GM06990 (cell line): ENCODE results near the gene UGGT2.
"Not testable (repeated sequence)": the region's sequence is repeated elsewhere in the genome, so short reads cannot be mapped to it uniquely, and the experiment has no call there.

Experiments used
- DNase-seq: peaks from one replicate; pipeline ENCODE4 v3.0.0-alpha.2; 2011; ENCODE audit not compliant: insufficient read length; ENCODE audit errors: extremely low read depth
- H3K27me3 ChIP-seq: replicated peaks from 2 replicates; pipeline ENCODE4 v1.6.0; 2011; ENCODE audit warnings: low read length; ENCODE audit not compliant: control insufficient read depth, insufficient read depth
- H3K36me3 ChIP-seq: 2 replicates; pipeline ENCODE4 v1.5.1; 2011; ENCODE audit warnings: low read length; ENCODE audit not compliant: control insufficient read depth, insufficient read depth
- H3K4me3 ChIP-seq: replicated peaks from 2 replicates; pipeline ENCODE4 v1.5.1; 2011; ENCODE audit warnings: low read depth, mild to moderate bottlenecking, control low read depth, low read length
- TF ChIP-seq, protein P1 (sequence below): IDR thresholded peaks from 2 replicates; pipeline ENCODE4 v1.5.1; 2011; ENCODE audit warnings: low read length, control low read depth, mild to moderate bottlenecking, inconsistent platforms; ENCODE audit not compliant: insufficient read depth, poor library complexity, severe bottlenecking

UGGT2 gene

DNA sequence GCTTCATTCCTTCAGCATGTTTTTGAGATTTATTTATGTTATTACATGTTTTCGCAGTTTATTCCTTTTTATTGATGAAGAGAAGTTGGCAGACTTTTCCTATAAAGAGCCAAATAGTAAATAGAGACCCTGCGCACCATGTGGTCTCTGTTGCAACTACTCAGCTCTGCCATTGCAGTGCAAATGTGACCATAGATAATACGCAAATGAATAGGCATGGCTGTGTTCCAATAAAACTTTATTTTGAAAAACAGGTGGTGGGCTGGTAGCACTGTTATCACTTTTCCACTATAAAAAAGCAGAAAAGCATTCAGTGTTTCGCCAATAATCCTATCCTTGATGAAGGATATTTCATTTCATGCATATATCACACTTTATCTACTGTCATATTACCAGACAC, 281.3 kb downstream of the UGGT2 start:
- Histone ChIP-seq H3K27me3 (no peaks in the 10 kb centered on the region), H3K36me3 (peaks cover 3% of the 10 kb centered on the region), H3K4me3 (no peak overlapping the region)
- no peak for DNase-seq
- TF ChIP-seq, protein P1, sequence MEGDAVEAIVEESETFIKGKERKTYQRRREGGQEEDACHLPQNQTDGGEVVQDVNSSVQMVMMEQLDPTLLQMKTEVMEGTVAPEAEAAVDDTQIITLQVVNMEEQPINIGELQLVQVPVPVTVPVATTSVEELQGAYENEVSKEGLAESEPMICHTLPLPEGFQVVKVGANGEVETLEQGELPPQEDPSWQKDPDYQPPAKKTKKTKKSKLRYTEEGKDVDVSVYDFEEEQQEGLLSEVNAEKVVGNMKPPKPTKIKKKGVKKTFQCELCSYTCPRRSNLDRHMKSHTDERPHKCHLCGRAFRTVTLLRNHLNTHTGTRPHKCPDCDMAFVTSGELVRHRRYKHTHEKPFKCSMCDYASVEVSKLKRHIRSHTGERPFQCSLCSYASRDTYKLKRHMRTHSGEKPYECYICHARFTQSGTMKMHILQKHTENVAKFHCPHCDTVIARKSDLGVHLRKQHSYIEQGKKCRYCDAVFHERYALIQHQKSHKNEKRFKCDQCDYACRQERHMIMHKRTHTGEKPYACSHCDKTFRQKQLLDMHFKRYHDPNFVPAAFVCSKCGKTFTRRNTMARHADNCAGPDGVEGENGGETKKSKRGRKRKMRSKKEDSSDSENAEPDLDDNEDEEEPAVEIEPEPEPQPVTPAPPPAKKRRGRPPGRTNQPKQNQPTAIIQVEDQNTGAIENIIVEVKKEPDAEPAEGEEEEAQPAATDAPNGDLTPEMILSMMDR = no peak

GRCh38 chr13:95763601-95764000, 289.6 kb downstream of the UGGT2 start:
- Histone ChIP-seq H3K36me3 (peaks cover 10% of the 10 kb centered on the region), H3K4me3 (no peak overlapping the region), H3K27me3 (no peaks in the 10 kb centered on the region)
- DNase-seq = no peak
- TF ChIP-seq, protein P1 = no peak

GRCh38 chr13:95762626-95763025, 290.6 kb downstream of the UGGT2 start:
- H3K4me3 ChIP-seq, DNase-seq, H3K27me3 ChIP-seq: not testable (repeated sequence)
- peaks cover 10% of the 10 kb centered on the region for H3K36me3 ChIP-seq

DNA sequence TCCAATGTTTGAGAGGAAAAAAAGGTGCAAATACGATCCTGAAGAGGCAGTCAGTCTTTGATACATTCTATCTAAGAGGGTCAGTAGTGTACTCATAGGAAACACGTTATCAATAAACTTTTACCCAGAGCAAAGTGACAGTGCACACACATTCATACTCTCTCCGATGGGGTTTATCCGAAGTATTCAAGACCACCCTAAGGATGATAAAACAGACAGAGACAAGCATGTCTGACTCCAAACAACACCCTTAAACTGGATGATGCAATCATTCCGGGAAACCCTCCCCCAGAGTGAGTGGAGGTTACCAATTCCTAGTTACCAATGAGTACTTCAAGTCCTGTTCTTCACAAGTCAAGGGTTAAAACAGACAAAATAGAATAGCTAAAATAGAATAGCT, 297.1 kb downstream of the UGGT2 start:
- TF ChIP-seq, protein P1 = no peak
- H3K36me3 ChIP-seq = no peaks in the 10 kb centered on the region; the same call in none of the 2 replicates
- H3K4me3 ChIP-seq = no peak overlapping the region
- H3K27me3 ChIP-seq = no peaks in the 10 kb centered on the region
- no peak for DNase-seq

DNA sequence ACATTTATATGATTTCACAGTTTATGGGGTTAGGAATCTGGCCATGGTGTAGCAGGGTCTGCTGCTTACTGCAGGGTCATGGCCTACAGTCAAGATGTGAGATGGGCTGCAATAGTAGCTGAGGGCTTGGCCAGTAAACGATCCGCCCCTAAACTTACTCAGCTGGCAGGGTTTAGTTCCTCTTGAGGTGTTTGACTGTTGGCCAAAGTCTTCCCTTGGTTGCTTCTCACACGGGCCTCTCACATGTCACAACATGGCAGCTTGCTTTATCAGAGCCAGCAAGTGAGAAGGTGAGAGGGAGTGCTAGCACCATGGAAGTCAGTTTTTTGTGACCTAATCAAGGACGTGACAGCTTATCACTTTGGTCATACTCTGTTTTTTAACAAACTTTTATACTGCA, 299.1 kb downstream of the UGGT2 start:
- TF ChIP-seq, protein P1 = no peak
- no peaks in the 10 kb centered on the region; the same call in 1 of the 2 replicates for H3K36me3 ChIP-seq
- H3K27me3 ChIP-seq = no peaks in the 10 kb centered on the region
- DNase-seq = no peak
- no peak overlapping the region for H3K4me3 ChIP-seq

GRCh38 chr13:95752677-95753076, 300.5 kb downstream of the UGGT2 start:
- TF ChIP-seq, protein P1 = no peak
- Histone ChIP-seq H3K4me3 (no peak overlapping the region), H3K27me3 (no peaks in the 10 kb centered on the region), H3K36me3 (no peaks in the 10 kb centered on the region; the same call in 1 of the 2 replicates)
- no peak for DNase-seq
